Esophagus squamous epithelium (tissue), 5 donors: ENCODE results near the gene PM20D1. TPM values are rescaled to one million over a fixed set of nuclear protein-coding genes. Genes with fewer than 3 reads are reported as not detected.
"Not testable (repeated sequence)": the region's sequence is repeated elsewhere in the genome, so short reads cannot be mapped to it uniquely, and the experiment has no call there.

Source experiments
- DNase-seq: peaks from one replicate; lab custom pipeline; 2025; lab: John Stamatoyannopoulos, UW
- H3K27ac ChIP-seq, 4 donors: fragments of 200-600 bp; sonication (generic); one replicate each; pipeline ENCODE4 v1.5.1; 2016 to 2019; ENCODE audit warnings: mild to moderate bottlenecking in 1 of 4
- H3K27me3 ChIP-seq, 4 donors: fragments of 200-600 bp; sonication (generic); 1 replicate in 3 of 4; 2 replicates in 1 of 4; pipeline versions ENCODE4 v1.5.1 to v1.6.0; 2017 to 2021; ENCODE audit warnings: antibody characterized with exemption in 1 of 4
- H3K36me3 ChIP-seq, 3 donors: fragments of 200-600 bp; sonication (generic); one replicate each; pipeline ENCODE4 v1.5.1; 2016 to 2019
- H3K4me1 ChIP-seq, 3 donors: fragments of 200-600 bp; sonication (generic); one replicate each; pipeline ENCODE4 v1.5.1; 2017 to 2019
- H3K4me3 ChIP-seq, 4 donors: fragments of 200-600 bp; sonication (generic); 1 replicate in 3 of 4; 2 replicates in 1 of 4; pipeline ENCODE4 v1.5.1; 2016 to 2019; ENCODE audit warnings: mild to moderate bottlenecking in 2 of 4, moderate library complexity in 1 of 4
- H3K9me3 ChIP-seq, 3 donors: fragments of 200-600 bp; sonication (generic); one replicate each; pipeline ENCODE4 v1.5.1; 2016 to 2019
- POLR2A ChIP-seq, 4 donors: fragments of 450-650 bp; IDR thresholded peaks; one replicate each; pipeline ENCODE4 v1.6.1; 2017; ENCODE audit warnings: antibody characterized with exemption in 4 of 4, mild to moderate bottlenecking in 4 of 4, moderate library complexity in 3 of 4
- WGBS, 2 donors: methylation state at CpG; one replicate each; pipeline ENCODE4 v1.1.5; 2018; 5-methylcytosine and 5-hydroxymethylcytosine counted together
- intact Hi-C: fragments of 100-400 bp; cut with DNase I; formaldehyde crosslinking; loops from one replicate; pipeline ENCODE4 v1.15.0; 2022
- total RNA-seq, 4 donors: library from RNA; depleted of rRNA; stranded (reverse); fragments of >200 nt; gene quantifications; one replicate each; pipeline ENCODE4 v1.1.0, GENCODE V29; 2016
- TF ChIP-seq, protein P1 (sequence below), 6 experiments: fragments of 450-650 bp in 4 of 6; fragments of 200-600 bp in 2 of 6; sonication (generic) in 2 of 6; IDR thresholded peaks; one replicate each; pipeline ENCODE4 v1.5.1; 2016 to 2019; ENCODE audit warnings: antibody characterized with exemption in 6 of 6, mild to moderate bottlenecking in 4 of 6, moderate library complexity in 4 of 6
- donor health status: DM: yes; HTN: yes; CAD: no.

PM20D1 gene, protein sequence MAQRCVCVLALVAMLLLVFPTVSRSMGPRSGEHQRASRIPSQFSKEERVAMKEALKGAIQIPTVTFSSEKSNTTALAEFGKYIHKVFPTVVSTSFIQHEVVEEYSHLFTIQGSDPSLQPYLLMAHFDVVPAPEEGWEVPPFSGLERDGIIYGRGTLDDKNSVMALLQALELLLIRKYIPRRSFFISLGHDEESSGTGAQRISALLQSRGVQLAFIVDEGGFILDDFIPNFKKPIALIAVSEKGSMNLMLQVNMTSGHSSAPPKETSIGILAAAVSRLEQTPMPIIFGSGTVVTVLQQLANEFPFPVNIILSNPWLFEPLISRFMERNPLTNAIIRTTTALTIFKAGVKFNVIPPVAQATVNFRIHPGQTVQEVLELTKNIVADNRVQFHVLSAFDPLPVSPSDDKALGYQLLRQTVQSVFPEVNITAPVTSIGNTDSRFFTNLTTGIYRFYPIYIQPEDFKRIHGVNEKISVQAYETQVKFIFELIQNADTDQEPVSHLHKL
- under 1 TPM in 1 of 4 donors, not detected in 3; 0.57 TPM for total RNA-seq

DNA sequence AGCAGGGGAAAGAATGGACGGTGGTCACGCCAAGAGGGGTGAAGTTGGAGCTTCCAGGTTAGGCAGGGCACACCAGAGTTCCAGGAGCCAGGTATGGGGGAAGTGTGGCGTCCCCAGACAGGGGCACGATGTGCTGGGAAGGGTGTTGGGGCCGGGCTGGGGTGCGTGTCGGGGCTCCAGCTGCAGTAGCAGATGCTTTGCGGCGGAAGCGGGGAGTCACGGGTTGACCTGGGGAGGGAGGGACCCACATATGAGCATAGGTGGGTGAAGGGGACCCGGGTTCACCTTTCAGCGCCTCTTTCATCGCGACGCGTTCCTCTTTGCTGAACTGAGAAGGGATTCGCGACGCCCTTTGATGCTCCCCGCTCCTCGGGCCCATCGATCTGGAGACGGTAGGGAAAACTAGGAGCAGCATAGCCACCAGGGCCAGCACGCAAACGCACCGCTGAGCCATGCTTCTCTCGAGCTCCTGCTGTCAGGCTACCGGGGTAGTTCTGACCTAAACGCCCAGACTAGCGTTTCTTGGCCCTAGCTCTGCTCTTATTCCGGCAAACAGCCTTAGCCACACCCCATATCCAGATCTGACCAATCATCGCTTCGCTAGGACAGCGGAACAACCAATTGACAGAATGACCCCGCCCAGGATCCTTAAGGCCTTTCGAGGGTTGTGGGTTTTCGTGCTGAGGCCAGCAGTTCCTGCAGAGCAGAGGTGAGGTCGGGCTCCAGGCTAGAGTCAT is at the start of gene PM20D1:
PM20D1 (minus strand) TSS at position 514 of the 737 bp plus-strand sequence; CDS start at position 454, 60 bp downstream.
- H3K27ac ChIP-seq, result peak within 1 kb of the TSS in 1 of 4 donors; percentile 29
- TF ChIP-seq POLR2A (IDR thresholded peaks at IDR 0.05), result no peak
- TF ChIP-seq, protein P1, sequence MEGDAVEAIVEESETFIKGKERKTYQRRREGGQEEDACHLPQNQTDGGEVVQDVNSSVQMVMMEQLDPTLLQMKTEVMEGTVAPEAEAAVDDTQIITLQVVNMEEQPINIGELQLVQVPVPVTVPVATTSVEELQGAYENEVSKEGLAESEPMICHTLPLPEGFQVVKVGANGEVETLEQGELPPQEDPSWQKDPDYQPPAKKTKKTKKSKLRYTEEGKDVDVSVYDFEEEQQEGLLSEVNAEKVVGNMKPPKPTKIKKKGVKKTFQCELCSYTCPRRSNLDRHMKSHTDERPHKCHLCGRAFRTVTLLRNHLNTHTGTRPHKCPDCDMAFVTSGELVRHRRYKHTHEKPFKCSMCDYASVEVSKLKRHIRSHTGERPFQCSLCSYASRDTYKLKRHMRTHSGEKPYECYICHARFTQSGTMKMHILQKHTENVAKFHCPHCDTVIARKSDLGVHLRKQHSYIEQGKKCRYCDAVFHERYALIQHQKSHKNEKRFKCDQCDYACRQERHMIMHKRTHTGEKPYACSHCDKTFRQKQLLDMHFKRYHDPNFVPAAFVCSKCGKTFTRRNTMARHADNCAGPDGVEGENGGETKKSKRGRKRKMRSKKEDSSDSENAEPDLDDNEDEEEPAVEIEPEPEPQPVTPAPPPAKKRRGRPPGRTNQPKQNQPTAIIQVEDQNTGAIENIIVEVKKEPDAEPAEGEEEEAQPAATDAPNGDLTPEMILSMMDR (IDR thresholded peaks at IDR 0.05), result no peak

DNA sequence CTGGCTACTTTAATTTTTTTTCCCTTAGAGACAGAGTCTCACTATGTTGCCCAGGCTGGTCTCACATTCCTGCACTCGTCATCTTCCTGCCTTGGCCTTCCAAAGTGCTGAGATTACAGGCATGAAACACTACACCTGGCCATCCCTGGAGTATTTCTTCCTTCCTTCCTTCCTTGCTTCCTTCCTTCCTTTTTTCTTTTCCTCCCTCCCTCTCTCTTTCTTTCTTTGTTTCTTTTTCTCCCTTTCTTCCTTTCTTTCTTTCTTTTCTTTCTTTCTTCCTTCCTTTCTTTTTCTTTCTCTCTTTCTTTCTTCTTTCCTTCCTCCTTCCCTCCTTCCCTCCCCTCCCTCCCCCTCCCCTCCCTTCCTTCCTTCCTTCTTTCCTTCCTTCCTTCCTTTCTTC is 46.4 kb upstream of the PM20D1 start:
- TF ChIP-seq, protein P1 (IDR thresholded peaks at IDR 0.05), result no peak
- no peak for TF ChIP-seq POLR2A (IDR thresholded peaks at IDR 0.05)
- H3K4me3 ChIP-seq, result no peak overlapping the region
- no peaks in the 10 kb centered on the region for H3K4me1 ChIP-seq
- no peak for DNase-seq
- H3K27me3 ChIP-seq, result peaks cover 0 to 11% (median 0%) of the 10 kb centered on the region in 4 donors
- H3K9me3 ChIP-seq, result no peaks in the 10 kb centered on the region
- intact Hi-C loops, result no loop called here
- no peaks in the 10 kb centered on the region for H3K36me3 ChIP-seq
- H3K27ac ChIP-seq, result no peak overlapping the region
- WGBS, 2 donors, result 70 to 87% methylated on average over 1 of the region's 1 CpG

More for the DNA sequence above, at the start of gene PM20D1:
- peak within 1 kb of the TSS; percentile 4 to 60 (median 42) for H3K4me3 ChIP-seq
- H3K9me3 ChIP-seq, result no peaks in the 10 kb centered on the region
- peak; percentile 53 for DNase-seq
- intact Hi-C loops, result no loop called here
- peaks cover 3 to 7% (median 5%) of the 10 kb centered on the region in 3 donors for H3K4me1 ChIP-seq
- H3K27me3 ChIP-seq, result no peaks in the 10 kb centered on the region
- no peaks in the 10 kb centered on the region for H3K36me3 ChIP-seq
- 42 to 69% methylated on average over 24 to 38 of the region's 39 CpGs for WGBS, 2 donors

DNA sequence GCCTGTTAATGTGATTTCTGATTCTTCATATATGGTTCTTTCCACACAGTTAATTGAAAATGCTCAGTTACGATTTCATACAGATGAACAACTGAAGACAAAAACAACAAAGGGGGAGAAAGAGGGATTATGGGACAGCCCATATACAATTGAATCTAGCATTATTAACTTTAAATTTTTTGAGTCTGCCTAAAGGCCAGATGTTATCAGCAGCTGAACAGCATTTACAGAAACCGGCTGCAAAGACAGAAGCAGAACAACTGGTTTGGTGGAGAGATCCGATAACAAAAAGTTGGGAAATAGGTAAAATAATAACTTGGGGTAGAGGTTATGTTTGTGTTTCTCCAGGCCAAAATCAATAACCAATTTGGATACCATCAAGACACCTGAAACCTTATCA is 44.2 kb upstream of the PM20D1 start:
- H3K27ac ChIP-seq, H3K36me3 ChIP-seq, H3K27me3 ChIP-seq, DNase-seq, H3K9me3 ChIP-seq, intact Hi-C loops, H3K4me3 ChIP-seq, H3K4me1 ChIP-seq: not testable (repeated sequence)
- WGBS, 2 donors, result 59 to 73% methylated on average over 3 of the region's 3 CpGs

DNA sequence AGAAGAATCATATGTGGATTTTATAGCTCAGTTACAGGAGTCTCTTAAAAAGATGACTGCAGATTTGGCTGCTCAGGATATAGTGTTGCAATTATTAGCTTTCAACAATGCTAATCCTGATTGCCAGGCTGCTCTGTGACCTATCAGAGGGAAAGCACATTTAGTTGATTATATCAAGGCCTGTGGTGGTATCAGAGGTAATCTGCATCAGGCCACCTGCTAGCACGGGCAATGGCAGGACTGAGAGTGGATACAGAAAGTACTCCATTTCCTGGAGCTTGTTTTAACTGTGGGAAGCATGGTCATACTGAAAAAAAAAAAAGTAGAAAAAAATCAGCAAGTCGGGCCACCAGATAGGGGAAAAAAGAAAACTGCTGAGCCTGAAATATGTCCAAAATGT is 42.2 kb upstream of the PM20D1 start:
- H3K27ac ChIP-seq, DNase-seq, H3K4me3 ChIP-seq, H3K4me1 ChIP-seq, H3K36me3 ChIP-seq, H3K9me3 ChIP-seq, H3K27me3 ChIP-seq, intact Hi-C loops: not testable (repeated sequence)
- 51 to 61% methylated on average over 2 of the region's 2 CpGs for WGBS, 2 donors

DNA sequence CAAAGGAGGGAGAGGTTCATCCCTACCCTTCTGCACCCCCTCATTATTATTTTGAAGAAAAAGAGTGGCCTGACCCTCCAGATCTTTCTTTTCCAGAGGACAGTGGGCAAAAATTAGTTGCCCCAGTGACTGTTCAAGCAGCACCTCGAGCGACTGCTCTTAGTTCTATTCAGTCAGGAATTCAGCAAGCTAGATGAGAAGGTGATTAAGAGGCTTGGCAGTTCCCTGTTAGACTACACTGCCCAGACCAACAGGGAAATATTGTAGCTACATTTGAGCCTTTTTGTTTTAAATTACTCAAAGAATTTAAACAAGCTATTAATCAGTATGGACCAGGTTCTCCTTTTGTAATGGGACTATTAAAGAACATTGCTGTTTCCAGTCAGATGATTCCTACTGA is 41.5 kb upstream of the PM20D1 start:
- H3K9me3 ChIP-seq, DNase-seq, H3K36me3 ChIP-seq, H3K27me3 ChIP-seq, H3K4me1 ChIP-seq, H3K27ac ChIP-seq, H3K4me3 ChIP-seq, intact Hi-C loops: not testable (repeated sequence)
- WGBS, 2 donors, result 63 to 100% methylated on average over 2 of the region's 2 CpGs

DNA sequence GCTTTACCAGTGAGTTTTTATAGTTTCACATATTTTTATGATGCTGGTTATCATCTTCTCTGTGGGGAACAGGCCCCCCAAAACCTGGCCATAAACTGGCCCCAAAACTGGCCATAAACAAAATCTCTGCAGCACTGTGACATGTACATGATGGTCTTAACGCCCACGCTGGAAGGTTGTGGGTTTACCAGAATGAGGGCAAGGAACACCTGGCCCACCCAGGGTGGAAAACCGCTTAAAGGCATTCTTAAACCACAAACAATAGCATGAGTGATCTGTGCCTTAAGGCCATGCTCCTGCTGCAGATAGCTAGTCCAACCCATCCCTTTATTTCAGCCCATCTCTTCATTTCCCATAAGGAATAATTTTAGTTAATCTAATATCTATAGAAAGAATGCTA is 40.7 kb upstream of the PM20D1 start:
- 51 to 76% methylated on average over 3 of the region's 3 CpGs for WGBS, 2 donors

DNA sequence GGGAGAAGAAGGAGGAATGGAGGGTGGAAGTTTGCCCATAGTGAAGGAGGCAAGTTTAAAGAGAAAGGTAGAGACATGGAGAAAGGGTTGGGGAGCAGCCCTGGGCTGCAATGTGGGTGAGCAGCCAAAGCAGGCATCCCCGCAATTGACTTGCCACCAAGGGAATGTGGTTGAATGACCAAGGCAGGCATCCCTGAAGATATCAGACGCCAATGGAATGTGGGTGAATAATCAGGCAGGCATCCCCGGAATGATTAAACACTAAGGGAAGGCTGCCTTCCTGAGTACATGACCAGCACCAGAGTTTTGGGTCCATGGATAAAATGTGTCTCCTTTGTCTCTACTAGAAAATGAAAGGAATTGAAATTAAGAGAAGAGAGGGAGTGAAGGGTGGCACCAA is 39.8 kb upstream of the PM20D1 start:
- 70 to 71% methylated on average over 3 of the region's 3 CpGs for WGBS, 2 donors
- H3K9me3 ChIP-seq, H3K4me3 ChIP-seq, H3K36me3 ChIP-seq, H3K4me1 ChIP-seq, H3K27me3 ChIP-seq, DNase-seq, intact Hi-C loops, H3K27ac ChIP-seq: not testable (repeated sequence)

More for the DNA sequence above, 40.7 kb upstream of the PM20D1 start:
- H3K36me3 ChIP-seq, H3K27me3 ChIP-seq, intact Hi-C loops, H3K27ac ChIP-seq, H3K4me3 ChIP-seq, DNase-seq, H3K4me1 ChIP-seq, H3K9me3 ChIP-seq: not testable (repeated sequence)

DNA sequence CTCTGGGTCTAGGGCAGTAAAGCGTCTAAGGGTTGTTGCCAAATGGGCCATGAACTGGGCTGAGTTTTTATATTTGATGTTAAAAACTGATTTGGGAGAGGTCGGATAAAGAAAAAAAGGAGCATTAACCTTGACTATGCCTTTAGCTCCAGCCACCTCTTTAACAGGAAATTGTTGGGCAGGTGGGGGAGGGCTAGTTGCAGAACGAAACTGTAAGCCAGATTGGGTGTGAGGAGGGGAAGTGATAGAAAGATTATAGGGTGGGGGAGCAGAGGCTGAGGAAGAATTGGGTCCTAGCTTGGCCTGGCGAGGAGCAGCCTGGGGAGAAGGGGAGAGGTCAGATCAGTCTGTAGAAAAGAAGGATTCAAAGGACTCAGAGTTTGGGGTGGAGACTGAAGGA is 39.1 kb upstream of the PM20D1 start:
- DNase-seq, H3K27me3 ChIP-seq, H3K36me3 ChIP-seq, H3K4me3 ChIP-seq, H3K9me3 ChIP-seq, H3K27ac ChIP-seq, intact Hi-C loops, H3K4me1 ChIP-seq: not testable (repeated sequence)
- WGBS, 2 donors, result 69 to 84% methylated on average over 3 to 4 of the region's 4 CpGs
